ENCODE results near the gene EID2. TPM values are rescaled to one million over a fixed set of nuclear protein-coding genes. Genes with fewer than 3 reads are reported as not detected.

EID2 gene
- total and polyA plus RNA-seq, 10 of the 15 experiments (the other 5 are each of a cell fraction or from before 2014, with no cell fraction given), result 1.6 to 11.4 (median 7.0) TPM

GRCh38 chr19:39557811-39558623 lies 18.1 kb upstream of the EID2 start (continued):
- 0 out of 2 replicates have a peak, but pooled peaks have one; percentile 7 for TF ChIP-seq MEF2A (IDR thresholded peaks at IDR 0.05; ENCODE audit: insufficient read depth, low read depth, low read length)
- no peak for TF ChIP-seq EED (IDR thresholded peaks at IDR 0.05; ENCODE audit: low read depth)
- TF ChIP-seq ZNF384 (IDR thresholded peaks at IDR 0.05; ENCODE audit: borderline replicate concordance, low read depth, low read length), result no peak
- no peak for TF ChIP-seq NFYA (IDR thresholded peaks at IDR 0.05; ENCODE audit: borderline replicate concordance, low read depth, low read length)
- peak; percentile 76 for TF ChIP-seq PKNOX1 (IDR thresholded peaks at IDR 0.05)

GRCh38 chr19:39555883-39556282 lies 15.9 kb upstream of the EID2 start:
- ChIA-PET POLR2A (no interaction called here), RAD21 (ENCODE audit: unreplicated experiment) (interaction anchor here (1.1 to 5.8 kb wide), 2 partner anchors 118 to 533 kb away, joined by 3 to 105 read pairs; no protein-coding TSS in a partner anchor), SMC1A (ENCODE audit: uncharacterized antibody, unreplicated experiment) (interaction anchor here (5.9 kb wide), 1 partner anchor 118 kb away, joined by 105 read pairs; no protein-coding TSS in a partner anchor), CTCF (interaction anchor here (0.5 kb wide), 1 partner anchor 594 kb away, joined by 3 read pairs; no protein-coding TSS in a partner anchor)
- TF ChIP-seq NR2C2 (IDR thresholded peaks at IDR 0.05; ENCODE audit: borderline replicate concordance, control insufficient read depth, insufficient read length, low read depth) (no peak), SPI1 (IDR thresholded peaks at IDR 0.05; ENCODE audit: borderline replicate concordance, insufficient read depth, low read depth, low read length) (peak; percentile 60; the same call in 1 of the 2 replicates)
- intact Hi-C loops (cut with micrococcal nuclease; ENCODE audit: unreplicated experiment) (no loop called here), in situ Hi-C loops (cut with MboI) (no loop called here)
- H3K79me2 ChIP-seq (ENCODE audit: control insufficient read depth, insufficient read depth, low read length), result no peaks in the 10 kb centered on the region
- no peak overlapping the region for H3K4me3 ChIP-seq
- H3K9ac ChIP-seq (ENCODE audit: control insufficient read depth, insufficient read depth, low read length), result no peak overlapping the region
- DNase-seq (ENCODE audit: low read depth, low spot score) (no peak), FAIRE-seq (no peak), ATAC-seq (no peak)
- H3K27ac ChIP-seq (ENCODE audit: control insufficient read depth, insufficient read depth), result no peak overlapping the region
- 0% methylated on average over 1 of the region's 1 CpG for WGBS (ENCODE audit: insufficient coverage, insufficient replicate concordance, low lambda C conversion rate, missing lambda C conversion rate)
- no peaks in the 10 kb centered on the region for H3K27me3 ChIP-seq (replicated peaks in 1 of 2; ENCODE audit: control insufficient read depth in 2 of 2, insufficient read depth in 2 of 2, low read length in 1 of 2)
- H3K4me2 ChIP-seq (ENCODE audit: control insufficient read depth, insufficient read depth), result no peak overlapping the region
- H3K4me1 ChIP-seq (ENCODE audit: control insufficient read depth, insufficient read depth, low read length), result peaks cover 43% of the 10 kb centered on the region
- no peaks in the 10 kb centered on the region; the same call in 2 of the 3 replicates for H3K9me3 ChIP-seq (replicated peaks; ENCODE audit: control insufficient read depth, insufficient read depth, low read length)
- H3K36me3 ChIP-seq (ENCODE audit: control insufficient read depth in 2 of 2, insufficient read depth in 2 of 2, low read length in 1 of 2), result no peaks in the 10 kb centered on the region
- BruUV-seq (replicated peaks), result no TSS peak
- H2AFZ ChIP-seq (ENCODE audit: control insufficient read depth, low read depth, low read length), result no peak overlapping the region
- no peaks in the 10 kb centered on the region for H4K20me1 ChIP-seq (ENCODE audit: control insufficient read depth, insufficient read depth)

Measured in GM12878 (cell line).